Lung (tissue), 12 donors: ENCODE measurements around the gene TNS3. TPM values are rescaled to one million over a fixed set of nuclear protein-coding genes. Genes with fewer than 3 reads are reported as not detected.

ENCODE experiments used
- ATAC-seq: fragments of 200-7000 bp; cut with Tn5 transposase; one replicate; pipeline ENCODE4 v1.9.1; 2020; ENCODE audit warnings: moderate number of reproducible peaks; ENCODE audit not compliant: insufficient read depth, low FRiP score
- DNase-seq, 3 donors: peaks; one replicate each; pipeline ENCODE4 v3.0.0-alpha.2; 2013 to 2017
- H3K27ac ChIP-seq, 2 donors: one replicate each; pipeline ENCODE4 v1.5.1; 2013; ENCODE audit warnings: mild to moderate bottlenecking in 2 of 2, moderate library complexity in 2 of 2, control low read depth in 1 of 2, inconsistent platforms in 1 of 2, low read depth in 1 of 2, low read length in 1 of 2
- H3K27me3 ChIP-seq, 3 donors: one replicate each; pipeline ENCODE4 v1.5.1; 2013; ENCODE audit warnings: low read length in 2 of 3; ENCODE audit not compliant: control insufficient read depth in 3 of 3, insufficient read depth in 3 of 3
- H3K36me3 ChIP-seq, 4 donors: one replicate each; pipeline ENCODE4 v1.5.1; 2013; ENCODE audit warnings: low read length in 4 of 4, mild to moderate bottlenecking in 1 of 4, moderate library complexity in 1 of 4; ENCODE audit not compliant: control insufficient read depth in 4 of 4, insufficient read depth in 4 of 4
- H3K4me1 ChIP-seq, 5 donors: one replicate each; pipeline ENCODE4 v1.5.1; 2013; ENCODE audit warnings: low read length in 5 of 5, mild to moderate bottlenecking in 2 of 5, moderate library complexity in 1 of 5; ENCODE audit not compliant: control insufficient read depth in 5 of 5, insufficient read depth in 5 of 5
- H3K4me3 ChIP-seq: one replicate; pipeline ENCODE4 v1.5.1; 2013; ENCODE audit warnings: mild to moderate bottlenecking, control low read depth, moderate library complexity
- H3K9ac ChIP-seq, 2 donors: one replicate each; pipeline ENCODE4 v1.5.1; 2013; ENCODE audit warnings: low read length in 2 of 2, control low read depth in 1 of 2; ENCODE audit not compliant: insufficient read depth in 1 of 2
- H3K9me3 ChIP-seq, 4 donors: one replicate each; pipeline ENCODE4 v1.5.1; 2013; ENCODE audit warnings: low read length in 3 of 4, mild to moderate bottlenecking in 1 of 4, moderate library complexity in 1 of 4; ENCODE audit not compliant: control insufficient read depth in 4 of 4, insufficient read depth in 3 of 4
- WGBS, 2 donors: extraction: QIAGEN DNeasy Blood & Tissue Kit; methylation state at CpG; one replicate each; pipeline ENCODE4 v1.1.7; 2013; 5-methylcytosine and 5-hydroxymethylcytosine counted together
- polyA plus RNA-seq, 2 donors: library from polyadenylated mRNA; stranded (reverse); fragments of 200-250 nt; gene quantifications; one replicate each; pipeline ENCODE4 v1.2.1, GENCODE V29; 2013
- total RNA-seq, 2 donors: library from RNA; depleted of rRNA in 1 of 2; stranded (reverse); fragments of >200 nt in 1 of 2; gene quantifications; one replicate each; pipeline ENCODE4 v1.2.1, GENCODE V29; 2014 to 2021
- TF ChIP-seq, protein P1 (sequence below): IDR thresholded peaks from 2 replicates; pipeline ENCODE4 v1.5.1; 2012; ENCODE audit warnings: mild to moderate bottlenecking; ENCODE audit errors: control extremely low read depth, extremely low read depth
- donor health status: control.
- donor health status: control.
- donor health status: Bipolar disorder and iron deficiency.
- donor health status: healthy.
- donor health status: DM: yes; HTN: yes; CAD: no.

Gene TNS3
- total and polyA plus RNA-seq, 4 donors: 23.8 to 140 (median 85.7) TPM

GRCh38 chr7:47484457-47484856, 97.5 kb downstream of the TNS3 start:
- ATAC-seq (no peak), DNase-seq (no peak)
- H3K4me3 ChIP-seq: no peak overlapping the region
- H3K36me3 ChIP-seq: peaks cover 0 to 5% (median 0%) of the 10 kb centered on the region in 4 donors
- H3K27ac ChIP-seq: peak overlapping the region in 1 of 2 donors; percentile 37
- H3K9me3 ChIP-seq: no peaks in the 10 kb centered on the region
- H3K27me3 ChIP-seq: no peaks in the 10 kb centered on the region
- peaks cover 21 to 74% (median 31%) of the 10 kb centered on the region in 5 donors for H3K4me1 ChIP-seq
- TF ChIP-seq, protein P1, sequence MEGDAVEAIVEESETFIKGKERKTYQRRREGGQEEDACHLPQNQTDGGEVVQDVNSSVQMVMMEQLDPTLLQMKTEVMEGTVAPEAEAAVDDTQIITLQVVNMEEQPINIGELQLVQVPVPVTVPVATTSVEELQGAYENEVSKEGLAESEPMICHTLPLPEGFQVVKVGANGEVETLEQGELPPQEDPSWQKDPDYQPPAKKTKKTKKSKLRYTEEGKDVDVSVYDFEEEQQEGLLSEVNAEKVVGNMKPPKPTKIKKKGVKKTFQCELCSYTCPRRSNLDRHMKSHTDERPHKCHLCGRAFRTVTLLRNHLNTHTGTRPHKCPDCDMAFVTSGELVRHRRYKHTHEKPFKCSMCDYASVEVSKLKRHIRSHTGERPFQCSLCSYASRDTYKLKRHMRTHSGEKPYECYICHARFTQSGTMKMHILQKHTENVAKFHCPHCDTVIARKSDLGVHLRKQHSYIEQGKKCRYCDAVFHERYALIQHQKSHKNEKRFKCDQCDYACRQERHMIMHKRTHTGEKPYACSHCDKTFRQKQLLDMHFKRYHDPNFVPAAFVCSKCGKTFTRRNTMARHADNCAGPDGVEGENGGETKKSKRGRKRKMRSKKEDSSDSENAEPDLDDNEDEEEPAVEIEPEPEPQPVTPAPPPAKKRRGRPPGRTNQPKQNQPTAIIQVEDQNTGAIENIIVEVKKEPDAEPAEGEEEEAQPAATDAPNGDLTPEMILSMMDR: no peak
- 87 to 90% methylated on average over 7 of the region's 7 CpGs for WGBS, 2 donors
- no peak overlapping the region for H3K9ac ChIP-seq

DNA sequence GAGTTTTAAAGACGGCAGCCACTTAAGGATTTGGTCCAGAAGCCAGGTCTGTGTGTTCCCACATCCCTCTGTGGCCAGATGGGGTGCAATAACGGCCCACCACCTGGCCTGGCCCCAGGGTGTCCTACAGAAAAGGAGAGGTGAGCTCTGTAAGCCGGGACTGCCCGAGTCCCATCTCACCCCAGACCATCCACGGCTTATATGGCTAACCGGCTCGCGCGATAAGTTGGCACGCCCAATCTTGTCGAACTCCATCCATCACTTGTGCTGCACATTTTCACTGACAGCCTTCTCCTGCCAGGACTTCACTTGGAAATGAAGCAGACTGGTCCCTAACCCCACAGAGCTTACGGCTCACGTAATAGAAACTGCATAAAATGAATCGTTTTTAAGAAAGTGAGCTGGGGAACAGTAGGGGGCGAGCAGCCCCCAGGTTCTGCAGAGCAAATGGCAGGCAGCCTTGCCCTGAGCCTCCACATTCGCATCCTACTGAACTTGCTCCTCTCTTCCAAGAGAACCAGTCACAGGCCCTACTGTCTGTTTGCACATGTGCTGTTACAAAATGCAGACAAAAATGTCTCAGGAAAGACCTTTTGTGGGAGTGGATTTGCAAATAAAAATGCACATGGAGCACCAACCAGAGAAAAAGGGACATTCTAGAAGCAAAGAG, 98.2 kb downstream of the TNS3 start:
- WGBS, 2 donors: 88 to 89% methylated on average over 16 of the region's 16 CpGs
- TF ChIP-seq, protein P1: no peak
- peak overlapping the region; percentile 23 to 37 for H3K27ac ChIP-seq
- H3K4me3 ChIP-seq: no peak overlapping the region
- peaks cover 0 to 5% (median 0%) of the 10 kb centered on the region in 4 donors for H3K36me3 ChIP-seq
- ATAC-seq (no peak), DNase-seq (peak in 1 of 3 donors; percentile 57)
- H3K9ac ChIP-seq: no peak overlapping the region
- no peaks in the 10 kb centered on the region for H3K27me3 ChIP-seq
- peaks cover 18 to 74% (median 31%) of the 10 kb centered on the region in 5 donors for H3K4me1 ChIP-seq
- no peaks in the 10 kb centered on the region for H3K9me3 ChIP-seq

- Histone ChIP-seq H3K9me3 (no peaks in the 10 kb centered on the region), H3K27ac (peak overlapping the region; percentile 90 to 93), H3K9ac (no peak overlapping the region), H3K4me1 (peaks cover 12 to 75% (median 35%) of the 10 kb centered on the region in 5 donors), H3K27me3 (no peaks in the 10 kb centered on the region), H3K36me3 (peaks cover 0 to 5% (median under 1%) of the 10 kb centered on the region in 4 donors), H3K4me3 (no peak overlapping the region)
- peak; percentile 73 to 84 (median 81) for DNase-seq
- 35 to 36% methylated on average over 15 of the region's 15 CpGs for WGBS, 2 donors
- TF ChIP-seq, protein P1: no peak
- ATAC-seq: peak; percentile 73
Observed at GRCh38 chr7:47482013-47482875, 99.7 kb downstream of the TNS3 start.
